GM15510 (cell line): ENCODE results near the gene MYMK.

Experiments used
- POLR2A ChIP-seq: IDR thresholded peaks from 3 replicates; pipeline ENCODE4 v1.6.1; 2011; ENCODE audit warnings: borderline replicate concordance; ENCODE audit not compliant: insufficient read length; ENCODE audit errors: extremely low read depth

MYMK gene

DNA sequence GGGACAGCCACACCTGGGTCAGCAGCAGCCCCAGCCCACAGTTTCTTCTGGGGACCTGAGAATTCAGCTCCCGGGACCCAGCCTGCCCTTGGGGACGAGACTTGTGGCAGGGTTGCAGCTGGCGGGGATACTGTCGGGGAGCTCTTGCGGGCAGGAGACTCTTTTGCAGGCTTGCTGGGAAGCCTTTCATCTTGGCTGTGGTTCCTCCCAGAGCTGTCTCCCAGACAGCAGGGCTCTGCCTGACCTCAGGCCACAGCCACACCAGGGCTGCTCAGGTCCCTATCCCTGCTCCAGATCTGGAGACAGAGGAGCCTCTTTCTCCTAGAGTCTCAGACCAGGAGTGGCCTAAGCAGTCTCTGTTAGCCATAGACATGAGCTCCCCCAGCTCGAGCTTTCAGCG, 4.7 kb upstream of the MYMK start:
- no peak for TF ChIP-seq POLR2A

DNA sequence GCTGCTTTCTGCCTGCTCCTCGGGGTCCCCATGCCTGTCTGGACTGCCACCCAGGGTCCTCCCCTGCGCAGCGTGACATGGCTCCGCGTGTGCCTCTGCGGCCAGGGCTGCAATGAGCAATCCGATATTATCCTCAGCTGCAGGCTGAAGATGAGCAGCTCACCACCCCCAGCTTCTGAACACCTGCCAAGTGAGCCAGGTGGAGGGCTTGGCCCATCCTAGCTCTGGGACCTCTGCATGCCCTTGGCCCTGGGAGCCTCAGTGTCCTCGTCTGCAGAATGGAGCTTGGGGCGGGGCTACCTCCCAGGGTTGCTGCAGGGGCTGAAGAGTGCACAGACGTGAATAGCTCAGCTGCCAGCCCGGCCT, 4.1 kb upstream of the MYMK start:
- TF ChIP-seq POLR2A = no peak

DNA sequence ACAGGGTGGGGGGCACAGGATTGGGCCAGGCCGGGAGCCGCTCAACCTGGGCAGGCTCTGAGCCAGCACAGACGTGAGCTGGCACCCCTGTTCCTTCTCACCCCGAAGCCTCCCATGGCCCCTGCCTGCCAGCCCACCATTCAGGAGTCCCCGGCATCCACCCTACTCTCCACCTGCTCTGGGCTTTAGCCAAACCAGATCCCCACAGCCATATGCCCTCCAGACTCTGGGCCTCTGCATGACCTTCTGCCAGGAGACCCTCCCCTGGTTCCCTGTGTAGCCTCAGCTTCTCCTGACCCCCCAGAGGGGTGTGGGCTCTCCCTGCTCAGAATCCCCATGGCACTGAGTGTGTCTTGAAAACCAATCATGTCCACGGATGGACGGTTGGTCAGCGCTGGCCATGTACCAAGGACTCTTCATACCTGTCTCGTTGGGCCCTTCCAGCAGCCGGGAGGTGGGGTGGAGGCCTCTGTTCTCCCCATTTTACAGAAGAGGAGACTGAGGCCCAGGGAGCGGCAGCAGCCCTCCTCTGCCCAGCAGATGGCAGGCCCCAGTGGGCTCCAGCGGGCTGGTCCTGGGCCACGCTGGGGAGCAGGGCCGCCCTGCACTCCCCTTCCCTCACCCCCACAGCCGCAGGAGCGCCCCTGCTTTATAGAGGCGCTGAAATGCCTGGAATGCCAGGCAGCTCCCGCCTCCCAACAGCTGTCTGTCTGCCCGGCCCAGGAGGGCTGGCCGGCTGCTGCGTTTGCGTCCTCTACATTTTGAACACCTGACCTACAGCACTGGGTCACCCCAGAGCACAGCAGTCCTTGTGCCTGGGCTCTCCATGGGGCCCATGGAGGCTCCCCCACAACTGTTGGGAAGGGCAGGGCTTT, 3.5 kb upstream of the MYMK start:
- no peak for TF ChIP-seq POLR2A

DNA sequence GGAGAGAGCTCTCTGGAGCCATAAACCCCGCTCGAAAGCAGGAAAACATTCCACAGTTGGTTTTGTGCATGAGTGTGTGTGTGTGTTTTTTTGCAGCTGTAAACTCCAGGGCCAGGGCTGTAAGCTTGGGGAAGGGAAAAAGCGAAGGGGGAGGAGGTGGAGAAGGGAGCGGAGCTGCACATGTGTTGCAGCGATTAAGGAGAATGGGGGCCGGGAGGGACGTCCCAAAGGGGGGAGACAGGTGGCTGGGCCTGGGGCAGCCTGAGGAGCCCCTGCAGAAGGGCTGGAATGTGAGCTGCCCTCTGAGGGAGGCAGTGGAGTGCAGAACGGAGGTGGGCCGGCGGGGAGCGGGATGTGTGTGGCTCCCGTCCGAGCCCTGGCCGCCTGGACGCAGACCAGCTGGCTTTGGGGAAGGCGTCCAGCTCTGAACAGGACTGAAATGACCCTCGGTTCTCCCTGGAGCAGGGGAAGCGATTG, 2.7 kb upstream of the MYMK start:
- TF ChIP-seq POLR2A = no peak

DNA sequence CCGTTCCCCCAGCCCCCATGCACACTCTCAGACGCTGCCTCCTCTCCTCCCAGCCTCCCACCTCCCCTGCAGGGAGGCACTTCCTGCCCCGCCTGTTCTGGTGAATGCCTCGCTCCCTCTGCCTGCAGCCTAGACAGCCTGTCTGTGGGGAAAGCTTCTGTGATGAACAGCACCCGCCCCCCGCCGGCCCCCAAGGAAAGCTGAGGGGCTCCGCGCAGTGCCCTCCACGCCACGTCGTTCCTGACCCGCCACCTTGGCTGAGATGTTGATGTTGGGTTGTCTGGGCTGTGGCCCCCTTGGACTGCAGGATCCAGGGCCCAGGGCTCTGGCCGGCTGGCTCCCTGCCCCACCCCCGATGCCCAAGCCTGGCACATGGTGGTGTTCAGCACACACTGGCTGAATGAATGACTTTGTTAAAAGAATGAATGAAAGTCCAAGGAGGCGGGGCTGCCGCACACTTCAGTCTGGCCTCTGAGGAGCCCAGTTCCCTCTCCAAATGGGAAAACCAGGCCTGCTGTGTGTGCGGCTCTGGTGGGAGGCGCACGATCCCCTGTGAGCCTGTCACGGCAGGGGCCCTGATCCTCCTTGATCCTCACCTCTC, 2.1 kb upstream of the MYMK start:
- TF ChIP-seq POLR2A = no peak

DNA sequence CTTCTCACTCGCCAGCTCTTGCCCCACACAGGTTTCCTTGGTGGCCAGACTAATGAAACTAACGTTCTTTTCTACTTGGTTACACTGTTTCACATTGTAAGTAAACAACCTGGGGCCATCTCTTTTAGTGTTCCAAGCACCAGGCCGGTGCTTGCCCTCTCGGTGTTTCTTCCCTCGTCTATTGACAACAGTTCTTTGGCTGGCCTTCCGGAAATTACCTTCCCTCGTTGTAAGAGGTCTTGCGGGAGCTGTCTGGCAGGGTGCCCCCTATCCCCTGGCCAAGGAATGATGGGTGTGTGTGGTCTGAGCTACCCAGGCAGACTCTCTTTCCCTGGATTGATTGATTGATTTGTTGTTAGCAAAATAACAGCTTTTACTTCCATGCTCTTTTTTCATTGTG, 918 bp upstream of the MYMK start:
- TF ChIP-seq POLR2A = no peak

DNA sequence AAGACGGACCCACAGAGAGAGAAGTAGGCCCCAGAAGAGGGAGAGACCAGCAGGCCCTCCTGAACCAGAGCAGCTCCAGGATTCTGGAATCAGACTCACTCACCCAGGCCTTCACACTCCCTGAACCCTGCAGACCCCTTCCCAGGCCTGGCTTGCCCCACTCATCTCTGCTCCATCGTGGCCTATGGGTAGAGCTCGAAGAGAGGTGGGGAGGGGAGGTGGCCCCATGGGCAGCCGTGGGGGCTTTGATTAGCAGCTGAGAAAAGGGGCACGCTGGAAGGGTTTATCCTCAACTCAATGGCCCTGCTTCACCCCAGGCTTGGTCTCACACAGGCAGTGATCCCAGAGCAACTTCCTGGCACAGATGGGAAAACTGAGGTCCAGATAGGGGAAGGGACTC, 613 bp downstream of the MYMK start:
- TF ChIP-seq POLR2A = no peak

DNA sequence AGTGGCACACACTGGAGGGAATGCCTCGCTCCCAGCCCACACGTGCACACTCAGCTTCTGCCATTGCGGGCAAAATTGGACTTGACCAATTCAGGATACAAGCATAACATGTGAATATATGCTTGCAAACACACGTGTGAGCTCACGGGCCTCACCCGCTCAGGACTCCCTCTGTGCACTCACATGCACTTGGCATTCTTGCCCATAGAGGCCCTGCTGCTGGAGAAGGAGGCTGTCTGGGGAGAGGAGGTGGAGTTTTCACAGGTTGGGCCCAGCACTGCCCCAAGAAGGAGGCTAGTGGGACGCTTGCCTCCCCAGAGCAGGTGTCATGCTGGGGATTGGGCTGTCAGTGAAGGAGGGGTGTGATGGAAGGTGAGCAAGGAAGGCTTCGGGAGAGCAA, 1.7 kb downstream of the MYMK start:
- no peak for TF ChIP-seq POLR2A

DNA sequence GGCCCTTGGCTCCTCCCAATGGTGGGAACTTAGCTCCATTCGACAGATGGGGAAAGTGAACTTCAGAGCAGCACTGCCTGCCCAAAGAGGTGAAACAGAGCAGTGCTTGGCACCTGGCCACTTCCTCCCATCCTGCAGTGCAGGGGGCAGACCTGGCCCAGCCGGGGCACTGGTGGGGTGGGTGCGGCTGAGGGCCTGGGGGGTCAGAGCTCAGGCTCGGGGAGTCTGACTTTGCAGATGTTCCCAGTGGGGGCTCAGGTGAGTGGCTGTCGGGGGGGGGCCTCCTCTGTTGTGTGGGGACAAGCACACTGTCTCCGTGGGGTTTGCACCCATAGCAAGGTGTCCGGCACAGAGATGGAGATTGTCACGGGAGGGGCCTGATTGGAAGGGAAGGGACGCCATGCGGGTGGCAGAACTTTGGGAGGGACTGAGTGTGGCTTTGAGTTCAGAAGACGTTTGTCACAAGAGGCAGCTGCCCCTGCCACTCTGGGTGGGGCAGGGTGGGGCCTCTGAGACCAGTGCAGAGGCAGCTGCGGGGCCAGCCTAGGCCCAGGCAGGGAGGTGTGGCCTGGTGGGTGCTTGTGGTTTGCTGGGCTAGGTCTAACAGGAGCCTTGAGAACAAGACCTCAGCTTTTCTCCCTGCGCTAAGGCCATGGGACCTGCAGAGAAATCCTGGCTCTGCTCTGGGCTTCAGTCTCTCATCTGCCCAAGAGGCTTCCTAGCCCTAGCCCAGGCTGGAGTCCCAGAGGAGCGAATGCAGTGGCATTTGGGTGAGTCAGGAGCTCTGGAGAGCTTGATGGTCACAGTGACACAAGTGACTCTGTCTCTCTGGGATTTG, 2.5 kb downstream of the MYMK start:
- no peak for TF ChIP-seq POLR2A

DNA sequence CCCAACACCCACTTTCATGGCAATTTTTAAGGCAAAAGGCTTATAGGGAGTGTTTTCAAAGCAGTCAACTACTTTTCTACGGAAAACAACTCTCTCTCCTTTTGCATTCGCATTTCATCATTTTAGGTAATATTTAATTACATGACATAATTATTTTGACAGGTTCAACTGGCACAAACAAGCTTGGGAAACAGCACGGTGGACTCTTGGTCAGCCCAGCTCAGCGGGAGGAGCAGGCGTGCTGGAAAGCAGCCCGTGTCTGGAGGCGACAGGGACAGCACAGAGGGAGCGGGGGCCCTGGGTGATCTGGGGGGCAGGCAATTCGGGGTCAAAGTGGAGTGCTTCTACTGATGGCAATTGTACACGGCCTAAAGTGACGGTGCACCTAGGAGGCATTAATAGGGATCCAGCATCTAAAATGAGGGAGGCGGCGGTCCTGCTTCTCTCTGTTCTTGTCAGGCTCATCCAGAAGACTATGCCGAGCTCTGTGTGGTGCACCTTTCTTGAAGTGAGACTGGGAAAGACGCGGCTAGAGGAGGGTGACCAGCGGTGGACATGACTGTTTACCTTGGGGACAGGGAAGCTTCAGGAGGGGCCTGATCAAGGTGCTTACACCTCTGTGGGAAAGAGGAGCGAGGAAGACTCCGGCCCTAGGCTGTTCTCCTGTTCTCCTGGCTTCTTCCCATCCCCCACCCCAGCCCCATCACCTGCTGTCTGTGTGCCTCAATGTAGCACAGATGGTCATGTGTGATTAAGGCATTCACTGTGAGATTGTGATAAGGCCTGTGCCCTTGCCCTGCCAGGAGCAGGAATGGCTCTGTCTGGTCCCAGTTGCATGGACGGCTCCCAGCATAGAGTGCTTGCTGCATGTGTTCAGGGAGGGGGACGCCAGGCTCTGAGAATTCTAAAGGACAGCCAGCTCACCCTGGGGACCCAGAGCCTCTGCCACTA, 3.4 kb downstream of the MYMK start:
- no peak for TF ChIP-seq POLR2A

DNA sequence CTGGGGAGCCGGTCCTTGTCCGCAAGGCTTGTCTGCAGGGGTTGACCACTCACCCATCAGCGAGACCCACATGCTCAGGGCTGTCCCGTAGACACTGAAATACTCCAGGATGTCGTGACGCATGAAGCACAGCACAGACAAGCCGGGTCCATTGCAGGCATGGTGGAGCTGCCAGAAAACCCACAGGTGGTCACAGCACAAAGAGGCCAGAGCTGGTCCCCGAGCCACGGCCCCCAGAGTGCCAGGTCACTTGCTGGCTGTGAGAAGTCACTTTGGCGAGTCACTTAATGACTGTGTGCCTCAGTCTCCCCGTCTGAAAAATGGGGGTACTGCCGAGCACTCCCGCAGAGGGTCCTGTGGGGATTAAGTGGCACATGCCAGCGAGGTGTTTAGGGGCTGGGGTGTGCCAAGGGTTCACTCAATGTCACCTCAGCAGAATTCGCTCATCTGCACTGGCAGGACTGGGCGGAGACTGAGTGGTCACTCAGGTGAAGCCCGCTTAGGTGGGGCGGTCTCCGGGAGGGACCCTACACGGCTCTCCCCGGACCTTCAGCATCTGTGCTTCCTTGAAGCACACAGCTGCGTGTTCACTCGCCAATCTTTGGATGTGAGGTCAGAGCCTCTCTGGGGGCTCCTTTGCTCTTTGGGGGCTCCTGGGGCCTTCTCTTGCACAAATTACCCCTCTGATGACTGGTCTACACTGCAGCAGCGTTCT, 4.5 kb downstream of the MYMK start:
- no peak for TF ChIP-seq POLR2A

DNA sequence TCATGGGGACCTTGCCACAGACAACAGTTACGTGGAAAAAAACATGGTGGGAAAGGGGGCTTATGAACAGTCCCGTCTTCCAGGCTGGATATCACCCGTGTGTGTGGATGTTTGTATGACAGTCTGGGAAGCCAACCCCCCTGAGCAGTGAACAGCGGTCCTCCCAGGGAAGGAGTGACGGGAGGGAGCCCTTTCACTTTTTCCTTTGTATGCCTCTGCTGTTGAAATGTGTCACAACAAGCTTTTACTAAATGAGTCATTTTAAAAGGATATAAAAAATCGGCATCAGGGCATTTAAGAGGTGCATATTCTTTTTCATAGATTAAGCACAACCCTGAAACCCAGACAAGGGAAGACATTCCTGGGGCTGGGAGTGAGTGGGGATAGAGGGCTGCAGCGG, 5.1 kb downstream of the MYMK start:
- TF ChIP-seq POLR2A = no peak

DNA sequence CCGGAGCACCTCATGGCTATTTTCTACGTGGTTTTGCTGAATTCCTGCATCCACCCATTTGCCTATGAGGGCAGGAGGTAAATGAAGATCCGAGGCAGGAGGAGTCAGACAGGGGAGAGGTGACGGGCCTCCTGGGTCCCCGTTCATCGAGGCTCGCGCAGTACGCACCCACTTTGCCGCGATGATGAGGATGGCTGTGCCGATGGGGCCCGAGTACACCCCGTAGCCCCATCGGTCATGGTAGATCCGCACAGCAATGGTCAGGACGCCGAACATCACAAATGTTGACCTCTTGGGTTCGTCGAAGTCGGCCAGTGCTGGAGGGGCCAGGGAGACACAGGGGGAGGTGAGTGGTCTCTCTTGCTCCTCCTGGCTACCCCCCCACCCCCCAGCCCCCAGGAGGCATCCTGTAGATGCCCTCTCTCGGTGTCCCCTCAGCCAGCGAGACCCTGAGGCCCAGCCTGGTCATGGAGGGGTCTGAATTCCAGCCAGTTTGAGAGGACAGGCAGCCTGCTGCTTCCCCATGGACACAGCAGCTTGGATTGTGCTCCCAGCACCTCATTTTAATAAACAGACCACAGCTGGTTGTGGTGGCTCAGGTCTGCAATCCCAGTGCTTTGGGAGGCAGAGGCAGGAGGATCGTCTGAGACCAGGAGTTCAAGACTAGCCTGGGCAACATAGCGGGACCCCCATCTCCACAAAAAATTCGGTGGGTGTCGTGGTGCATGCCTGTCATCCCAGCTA, 5.9 kb downstream of the MYMK start:
- no peak for TF ChIP-seq POLR2A

DNA sequence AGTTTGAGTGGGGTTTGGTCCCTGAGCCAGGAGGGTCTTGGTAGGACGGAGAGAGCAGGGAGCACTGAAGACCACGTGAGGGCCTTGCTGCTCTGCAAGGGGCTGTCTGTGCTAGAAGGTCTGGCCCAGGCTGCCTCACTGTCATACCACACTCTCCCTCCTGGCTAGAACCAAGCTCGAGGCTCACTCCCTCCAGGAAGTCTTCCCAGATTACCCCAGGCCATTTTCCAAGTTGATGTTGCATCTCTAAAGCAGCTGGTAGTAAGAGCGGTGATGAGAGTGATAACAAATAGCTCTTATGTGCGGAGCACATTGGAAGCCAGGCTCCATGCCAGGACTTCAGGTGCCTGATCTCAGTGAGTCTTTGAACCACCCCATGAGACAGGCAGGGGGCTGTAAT, 6.6 kb downstream of the MYMK start:
- no peak for TF ChIP-seq POLR2A

DNA sequence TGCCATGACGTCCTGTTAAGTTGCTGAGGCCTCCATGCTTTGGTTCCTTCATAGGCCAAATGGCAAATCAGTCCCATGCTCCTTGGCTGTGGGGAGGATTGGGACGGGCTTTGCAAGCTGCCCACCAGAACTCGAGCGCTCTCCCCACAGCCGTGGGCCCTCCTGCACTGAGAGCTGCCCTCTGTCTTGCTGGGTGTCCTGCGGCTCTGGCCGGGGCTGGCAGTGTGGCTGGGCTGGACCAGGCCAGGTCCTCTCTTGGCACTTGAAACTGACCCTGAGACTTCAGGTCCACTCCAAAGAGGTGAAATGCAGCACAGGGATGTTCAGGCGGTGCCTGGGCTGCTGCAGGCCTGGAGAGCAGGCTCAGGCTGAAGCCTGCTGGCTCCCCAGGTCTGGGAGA, 7.0 kb downstream of the MYMK start:
- no peak for TF ChIP-seq POLR2A
